Occipital lobe (tissue), 3 donors: ENCODE data around the gene KRTAP22-2. TPM values are rescaled to one million over a fixed set of nuclear protein-coding genes. Genes with fewer than 3 reads are reported as not detected.

Experiments
- DNase-seq: peaks from one replicate; lab custom pipeline; 2025; lab: John Stamatoyannopoulos, UW
- small RNA-seq: library from RNA; depleted of rRNA; stranded (forward); fragments of <200 nt; gene quantifications from one replicate; pipeline ENCODE3, GENCODE V24; 2014
- total RNA-seq: library from RNA; depleted of rRNA; stranded (reverse); fragments of >200 nt; gene quantifications from one replicate; pipeline ENCODE4 v1.2.3, GENCODE V29; 2014

The KRTAP22-2 gene
- total RNA-seq, 1 donor from 2014 or later, result not detected

GRCh38 chr21:30563072-30563471, 27.1 kb downstream of the KRTAP22-2 start:
- DNase-seq, result no peak

GRCh38 chr21:30561957-30562356, 28.2 kb downstream of the KRTAP22-2 start:
- DNase-seq, result no peak

GRCh38 chr21:30561264-30561895, 28.8 kb downstream of the KRTAP22-2 start, which contains the start of gene KRTAP19-7:
Gene KRTAP19-7 (minus strand): TSS chr21:30561314. CDS start chr21:30561289, 25 bp downstream.
- no peak for DNase-seq

- DNase-seq, result no peak
These were observed 35.1 kb downstream of the KRTAP22-2 start for GRCh38 chr21:30555095-30555494.

GRCh38 chr21:30552782-30553181, 37.4 kb downstream of the KRTAP22-2 start:
- DNase-seq, result no peak

GRCh38 chr21:30541764-30542163, 48.4 kb downstream of the KRTAP22-2 start, which contains the start of gene KRTAP19-6:
Gene KRTAP19-6 (minus strand): TSS chr21:30541864. CDS start chr21:30541833, 31 bp downstream.
- DNase-seq, result no peak

Small RNAs within 50 kb of the gene (small RNA-seq; reads per million reads assigned to genes)
- gene KRTAP20-1 (not detected), gene KRTAP20-4 (not detected), gene KRTAP22-1 (not detected), gene KRTAP22-2 (not detected)

Other genes with a start within 250 kb of the KRTAP22-2 start
- gene KRTAP23-1, start 241.8 kb downstream of the KRTAP22-2 start, total RNA-seq, result not detected
- not detected for gene KRTAP13-2, start 218.1 kb downstream of the KRTAP22-2 start, total RNA-seq
- gene KRTAP13-1, start 194.4 kb downstream of the KRTAP22-2 start, total RNA-seq, result not detected
- not detected for gene KRTAP13-3, start 164.5 kb downstream of the KRTAP22-2 start, total RNA-seq
- gene KRTAP13-4, start 160.2 kb downstream of the KRTAP22-2 start, total RNA-seq, result not detected
- gene KRTAP15-1, start 150.1 kb downstream of the KRTAP22-2 start, total RNA-seq, result not detected
- gene KRTAP19-1, start 110.0 kb downstream of the KRTAP22-2 start, total RNA-seq, result not detected
- gene KRTAP19-2, start 103.0 kb downstream of the KRTAP22-2 start, total RNA-seq, result not detected
- not detected for gene KRTAP19-3, start 98.4 kb downstream of the KRTAP22-2 start, total RNA-seq
- gene KRTAP19-4, start 93.2 kb downstream of the KRTAP22-2 start, total RNA-seq, result not detected
- gene KRTAP19-5, start 88.3 kb downstream of the KRTAP22-2 start, total RNA-seq, result not detected
- gene KRTAP19-6, start 48.5 kb downstream of the KRTAP22-2 start, total RNA-seq, result not detected
- not detected for gene KRTAP19-7, start 29.1 kb downstream of the KRTAP22-2 start, total RNA-seq
- not detected for gene KRTAP6-3, start 2.0 kb upstream of the KRTAP22-2 start, total RNA-seq
- gene KRTAP6-2, start 8.5 kb upstream of the KRTAP22-2 start, total RNA-seq, result not detected
- not detected for gene KRTAP22-1, start 10.7 kb upstream of the KRTAP22-2 start, total RNA-seq
- not detected for gene KRTAP6-1, start 23.5 kb upstream of the KRTAP22-2 start, total RNA-seq
- not detected for gene KRTAP20-1, start 26.0 kb upstream of the KRTAP22-2 start, total RNA-seq
- gene KRTAP20-4, start 30.2 kb upstream of the KRTAP22-2 start, total RNA-seq, result not detected
- gene KRTAP20-2, start 44.8 kb upstream of the KRTAP22-2 start, total RNA-seq, result not detected
- gene KRTAP20-3, start 52.5 kb upstream of the KRTAP22-2 start, total RNA-seq, result not detected
- not detected for gene KRTAP21-3, start 128.4 kb upstream of the KRTAP22-2 start, total RNA-seq
- not detected for gene KRTAP21-2, start 156.9 kb upstream of the KRTAP22-2 start, total RNA-seq
- gene KRTAP21-1, start 165.0 kb upstream of the KRTAP22-2 start, total RNA-seq, result not detected
- not detected for gene KRTAP8-1, start 222.9 kb upstream of the KRTAP22-2 start, total RNA-seq
- not detected for gene KRTAP7-1, start 239.4 kb upstream of the KRTAP22-2 start, total RNA-seq